Stimulated activated CD8-positive, alpha-beta memory T cell treated with anti-CD3 and anti-CD28 coated beads, Interleukin-12 subunit alpha, Interleukin-12 subunit beta, amount 100 ng/mL, for 24 hours (primary cell): Measurements from ENCODE around the gene KLRB1.
"Not testable (repeated sequence)": the region's sequence is repeated elsewhere in the genome, so short reads cannot be mapped to it uniquely, and the experiment has no call there.

Experiments used
- DNase-seq: peaks from one replicate; pipeline ENCODE4 v3.0.0-alpha.2; 2020; ENCODE audit errors: extremely low read depth

The KLRB1 gene

GRCh38 chr12:9607716-9608115, at the start of gene KLRB1:
Gene KLRB1, minus strand, starts transcription at chr12:9607916. Its CDS starts 77 bp downstream, at chr12:9607839.
- DNase-seq: no peak

- no peak for DNase-seq
Measured at GRCh38 chr12:9651265-9651729, 43.6 kb upstream of the KLRB1 start.

- no peak for DNase-seq
Measured at GRCh38 chr12:9650151-9650576, 42.4 kb upstream of the KLRB1 start.

GRCh38 chr12:9649532-9649940, 41.8 kb upstream of the KLRB1 start:
- no peak for DNase-seq

- no peak for DNase-seq
Measured at GRCh38 chr12:9648701-9649531, 41.2 kb upstream of the KLRB1 start.

- peak; percentile 85 for DNase-seq
Measured at GRCh38 chr12:9647825-9648700, 40.3 kb upstream of the KLRB1 start.

- DNase-seq: no peak
Measured at GRCh38 chr12:9646794-9647781, 39.4 kb upstream of the KLRB1 start.

- not testable (repeated sequence) for DNase-seq
Measured at GRCh38 chr12:9644985-9645551, 37.4 kb upstream of the KLRB1 start.

GRCh38 chr12:9643266-9643660, 35.5 kb upstream of the KLRB1 start:
- DNase-seq: no peak

GRCh38 chr12:9642606-9643265, 35.0 kb upstream of the KLRB1 start:
- no peak for DNase-seq

- no peak for DNase-seq
Measured at GRCh38 chr12:9640024-9640423, 32.3 kb upstream of the KLRB1 start.

- DNase-seq: no peak
Measured at GRCh38 chr12:9636851-9637206, 29.1 kb upstream of the KLRB1 start.

GRCh38 chr12:9636150-9636850, 28.6 kb upstream of the KLRB1 start:
- DNase-seq: no peak

- DNase-seq: no peak
Measured at GRCh38 chr12:9634969-9635754, 27.4 kb upstream of the KLRB1 start.

GRCh38 chr12:9634177-9634803, 26.6 kb upstream of the KLRB1 start:
- DNase-seq: peak; percentile 36

GRCh38 chr12:9632766-9633165, 25.1 kb upstream of the KLRB1 start:
- no peak for DNase-seq

GRCh38 chr12:9626821-9627220, 19.1 kb upstream of the KLRB1 start:
- no peak for DNase-seq

GRCh38 chr12:9626291-9626690, 18.6 kb upstream of the KLRB1 start:
- DNase-seq: no peak

GRCh38 chr12:9625019-9625418, 17.3 kb upstream of the KLRB1 start:
- no peak for DNase-seq
